Measurements from ENCODE around the gene GPR146. TPM values are rescaled to one million over a fixed set of nuclear protein-coding genes. Genes with fewer than 3 reads are reported as not detected.

GPR146 gene
- total and polyA plus RNA-seq, 2 of the 4 experiments (the other 2 are of a cell fraction): 2.2 to 3.4 TPM

GRCh38 chr7:1055956-1056784, 11.8 kb downstream of the GPR146 start:
- peaks cover 4% of the 10 kb centered on the region; the same call in 1 of the 2 replicates for H3K9me1 ChIP-seq (ENCODE audit: insufficient read depth, low read length)
- no peak overlapping the region for H4K5ac ChIP-seq (ENCODE audit: low read depth, low read length)
- TF ChIP-seq CHD1 (IDR thresholded peaks at IDR 0.05; ENCODE audit: low read depth, low read length) (no peak), CEBPB (IDR thresholded peaks at IDR 0.05; ENCODE audit: low read depth, low read length) (peak; percentile 50)
- no peak overlapping the region for H2AK5ac ChIP-seq (ENCODE audit: low read depth, low read length)
- no peak overlapping the region for H2BK15ac ChIP-seq (ENCODE audit: low read depth, low read length)
- intact Hi-C loops (cut with micrococcal nuclease) (no loop called here), in situ Hi-C loops (cut with MboI; ENCODE audit: low sequenced_read_pairs) (no loop called here), dilution Hi-C loops (cut with HindIII; ENCODE audit: low sequenced_read_pairs, unreplicated experiment) (no loop called here)
- H2AFZ ChIP-seq (replicated peaks; ENCODE audit: low read length, poor library complexity): no peak overlapping the region
- H3K4me2 ChIP-seq (ENCODE audit: low read depth, low read length): no peak overlapping the region
- no peak overlapping the region for H2AK9ac ChIP-seq (replicated peaks; ENCODE audit: low read depth, low read length, poor library complexity)
- ChIA-PET POLR2A (ENCODE audit: unreplicated experiment) (no interaction called here), CTCF (no interaction called here)
- no peak overlapping the region for H2BK120ac ChIP-seq (ENCODE audit: low read depth, low read length)
- 80% methylated on average over 2 of the region's 36 CpGs; no CpG with 5 or more reads in 1 of the 2 experiments for WGBS, 2 experiments (ENCODE audit: extremely low coverage in 2 of 2, insufficient read length in 1 of 2)
- no peak overlapping the region for H4K91ac ChIP-seq (ENCODE audit: insufficient read depth, low read depth, low read length)
- H3K36me3 ChIP-seq (ENCODE audit: control insufficient read depth, insufficient read depth, low read length): peaks cover 3% of the 10 kb centered on the region; the same call in 1 of the 2 replicates
- no peak overlapping the region for H3K4ac ChIP-seq (ENCODE audit: low read depth, low read length)
- no peak overlapping the region for H4K8ac ChIP-seq (ENCODE audit: low read depth in 2 of 2, low read length in 2 of 2)
- no peak overlapping the region for H3K23ac ChIP-seq (ENCODE audit: low read depth, low read length)
- no peaks in the 10 kb centered on the region for H3K27me3 ChIP-seq (ENCODE audit: control insufficient read depth, insufficient read depth, low read length)
- DNase-seq (no peak), ATAC-seq (ENCODE audit: low read depth) (no peak)
- peaks cover 0 to 12% of the 10 kb centered on the region in 2 experiments; a peak in 1 of 4 replicates for H3K79me1 ChIP-seq (ENCODE audit: low read depth in 1 of 2, low read length in 2 of 2)
- H3K4me3 ChIP-seq (ENCODE audit: insufficient read depth, low read depth, low read length): no peak overlapping the region
- H2BK20ac ChIP-seq (ENCODE audit: low read depth, low read length): no peak overlapping the region
- peaks cover 8% of the 10 kb centered on the region; the same call in 1 of the 2 replicates for H3K4me1 ChIP-seq (ENCODE audit: control insufficient read depth, insufficient read depth, low read length)
- no TSS peak for BruUV-seq (replicated peaks)
- H3K18ac ChIP-seq (ENCODE audit: low read depth, low read length): no peak overlapping the region
- no peak overlapping the region for H3K56ac ChIP-seq (ENCODE audit: extremely low read depth, insufficient read depth, low read length)
- H3K9ac ChIP-seq (ENCODE audit: low read depth, low read length): no peak overlapping the region
- no peaks in the 10 kb centered on the region for H3K9me3 ChIP-seq (ENCODE audit: control insufficient read depth, insufficient read depth, low read length)
- no peak overlapping the region for H2BK5ac ChIP-seq (ENCODE audit: low read depth, low read length, poor library complexity, severe bottlenecking)
- peaks cover 55% of the 10 kb centered on the region for H4K20me1 ChIP-seq (ENCODE audit: insufficient read depth, low read length)
- H3K14ac ChIP-seq (replicated peaks; ENCODE audit: low read depth, low read length): no peak overlapping the region
- H3K27ac ChIP-seq (ENCODE audit: insufficient read depth, low read length): no peak overlapping the region
